HFF-Myc (cell line): ENCODE measurements around the gene FKBP10.
"Not testable (repeated sequence)": the region's sequence is repeated elsewhere in the genome, so short reads cannot be mapped to it uniquely, and the experiment has no call there.

Experiments used
- DNase-seq: peaks from one replicate; pipeline ENCODE4 v3.0.0-alpha.2; 2011; ENCODE audit warnings: low read depth; ENCODE audit errors: extremely low read depth
- H3K4me3 ChIP-seq: replicated peaks from 2 replicates; pipeline ENCODE4 v1.5.1; 2011; ENCODE audit warnings: low read depth, mild to moderate bottlenecking, control low read depth, low read length
- CTCF ChIP-seq: IDR thresholded peaks from 2 replicates; pipeline ENCODE4 v1.5.1; 2012; ENCODE audit warnings: mild to moderate bottlenecking, low read depth, low read length, control low read depth; ENCODE audit errors: missing control alignments

FKBP10 gene

GRCh38 chr17:41835214-41835799 is 22.5 kb downstream of the FKBP10 start:
- no peak for DNase-seq
- TF ChIP-seq CTCF = no peak
- H3K4me3 ChIP-seq = peak overlapping the region; percentile 86

- DNase-seq = no peak
- peak within 1 kb of the TSS; percentile 86 for H3K4me3 ChIP-seq
Observed at GRCh38 chr17:41835800-41836549, 23.2 kb downstream of the FKBP10 start, which contains the start of gene NT5C3B. NT5C3B (minus strand) TSS chr17:41836232; CDS start chr17:41836193, 39 bp downstream.

GRCh38 chr17:41836550-41837196 is 23.9 kb downstream of the FKBP10 start:
- H3K4me3 ChIP-seq = peak overlapping the region; percentile 86

More at GRCh38 chr17:41835800-41836549, 23.2 kb downstream of the FKBP10 start, which contains the start of gene NT5C3B:
- TF ChIP-seq CTCF = no peak

GRCh38 chr17:41837761-41838538 is 25.1 kb downstream of the FKBP10 start, which contains the start of gene KLHL10:
KLHL10 (plus strand) TSS chr17:41837825; CDS start chr17:41837933, 108 bp downstream.
- H3K4me3 ChIP-seq = peak within 1 kb of the TSS; percentile 86
- TF ChIP-seq CTCF = no peak
- DNase-seq = no peak

More at GRCh38 chr17:41836550-41837196, 23.9 kb downstream of the FKBP10 start:
- TF ChIP-seq CTCF = no peak
- DNase-seq = no peak

GRCh38 chr17:41839448-41839847 is 26.6 kb downstream of the FKBP10 start:
- H3K4me3 ChIP-seq, DNase-seq: not testable (repeated sequence)

GRCh38 chr17:41840781-41841180 is 28.0 kb downstream of the FKBP10 start:
- not testable (repeated sequence) for DNase-seq, H3K4me3 ChIP-seq

GRCh38 chr17:41844971-41845370 is 32.2 kb downstream of the FKBP10 start:
- TF ChIP-seq CTCF = no peak
- H3K4me3 ChIP-seq = no peak overlapping the region
- DNase-seq = no peak
